ENCODE measurements around the gene LAT.

The LAT gene, protein sequence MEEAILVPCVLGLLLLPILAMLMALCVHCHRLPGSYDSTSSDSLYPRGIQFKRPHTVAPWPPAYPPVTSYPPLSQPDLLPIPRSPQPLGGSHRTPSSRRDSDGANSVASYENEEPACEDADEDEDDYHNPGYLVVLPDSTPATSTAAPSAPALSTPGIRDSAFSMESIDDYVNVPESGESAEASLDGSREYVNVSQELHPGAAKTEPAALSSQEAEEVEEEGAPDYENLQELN
- long read RNA-seq, partial matches to known transcripts, result 0 of 2 reads
- long read RNA-seq, other reads (novel, unspliced or antisense), result 0 of 2 reads

DNA sequence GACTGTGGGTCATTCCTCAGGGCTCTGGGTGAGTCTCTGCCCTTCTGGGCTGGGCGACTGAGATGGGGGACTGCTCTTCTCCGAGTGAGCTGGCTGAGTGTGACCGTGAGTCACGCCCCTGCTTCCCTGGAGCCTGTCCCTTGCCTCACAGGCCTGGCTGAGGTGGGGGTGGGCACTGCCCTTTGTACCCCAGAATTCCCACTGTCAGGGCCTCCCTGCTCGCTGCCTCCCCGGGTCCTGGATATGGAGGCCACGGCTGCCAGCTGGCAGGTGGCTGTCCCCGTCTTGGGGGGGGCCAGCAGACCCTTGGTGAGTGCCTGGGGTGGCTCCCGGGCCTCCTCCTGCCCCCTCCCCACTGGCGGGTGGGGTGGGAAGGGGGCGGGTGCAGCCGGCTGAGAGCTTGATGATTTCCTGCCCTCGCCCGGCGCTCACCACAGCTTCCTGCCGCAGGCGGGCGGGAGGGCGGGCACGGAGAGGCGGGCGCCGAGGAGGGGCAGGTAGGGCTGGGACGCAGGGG, at the start of gene LAT:
LAT (plus strand) TSS at position 434 of the 517 bp plus-strand sequence. CDS start 366 bp downstream, outside the sequence.
- H3K27me3 ChIP-seq (ENCODE audit: insufficient read depth, poor library complexity, severe bottlenecking), result no peaks in the 10 kb centered on the region
- peak within 1 kb of the TSS; percentile 28 for H3K27ac ChIP-seq (replicated peaks)
- no peak within 1 kb of the TSS; the same call in 1 of the 2 replicates for H3K4me3 ChIP-seq (replicated peaks; ENCODE audit: insufficient read depth, low read length)
- peak in 1 of 2 experiments; percentile 68 for DNase-seq (ENCODE audit: low read depth in 1 of 2, low spot score in 1 of 2)
- TF ChIP-seq, protein P1, sequence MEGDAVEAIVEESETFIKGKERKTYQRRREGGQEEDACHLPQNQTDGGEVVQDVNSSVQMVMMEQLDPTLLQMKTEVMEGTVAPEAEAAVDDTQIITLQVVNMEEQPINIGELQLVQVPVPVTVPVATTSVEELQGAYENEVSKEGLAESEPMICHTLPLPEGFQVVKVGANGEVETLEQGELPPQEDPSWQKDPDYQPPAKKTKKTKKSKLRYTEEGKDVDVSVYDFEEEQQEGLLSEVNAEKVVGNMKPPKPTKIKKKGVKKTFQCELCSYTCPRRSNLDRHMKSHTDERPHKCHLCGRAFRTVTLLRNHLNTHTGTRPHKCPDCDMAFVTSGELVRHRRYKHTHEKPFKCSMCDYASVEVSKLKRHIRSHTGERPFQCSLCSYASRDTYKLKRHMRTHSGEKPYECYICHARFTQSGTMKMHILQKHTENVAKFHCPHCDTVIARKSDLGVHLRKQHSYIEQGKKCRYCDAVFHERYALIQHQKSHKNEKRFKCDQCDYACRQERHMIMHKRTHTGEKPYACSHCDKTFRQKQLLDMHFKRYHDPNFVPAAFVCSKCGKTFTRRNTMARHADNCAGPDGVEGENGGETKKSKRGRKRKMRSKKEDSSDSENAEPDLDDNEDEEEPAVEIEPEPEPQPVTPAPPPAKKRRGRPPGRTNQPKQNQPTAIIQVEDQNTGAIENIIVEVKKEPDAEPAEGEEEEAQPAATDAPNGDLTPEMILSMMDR (IDR thresholded peaks at IDR 0.05; ENCODE audit: insufficient read depth, low read length), result no peak
- 0 out of 2 replicates have a peak, but pooled peaks have one; percentile 20 for TF ChIP-seq POLR2AphosphoS5 (IDR thresholded peaks at IDR 0.05; ENCODE audit: low read depth)
- TF ChIP-seq SPI1 (IDR thresholded peaks at IDR 0.05; ENCODE audit: borderline replicate concordance, low read depth), result no peak
- TF ChIP-seq, protein P2, sequence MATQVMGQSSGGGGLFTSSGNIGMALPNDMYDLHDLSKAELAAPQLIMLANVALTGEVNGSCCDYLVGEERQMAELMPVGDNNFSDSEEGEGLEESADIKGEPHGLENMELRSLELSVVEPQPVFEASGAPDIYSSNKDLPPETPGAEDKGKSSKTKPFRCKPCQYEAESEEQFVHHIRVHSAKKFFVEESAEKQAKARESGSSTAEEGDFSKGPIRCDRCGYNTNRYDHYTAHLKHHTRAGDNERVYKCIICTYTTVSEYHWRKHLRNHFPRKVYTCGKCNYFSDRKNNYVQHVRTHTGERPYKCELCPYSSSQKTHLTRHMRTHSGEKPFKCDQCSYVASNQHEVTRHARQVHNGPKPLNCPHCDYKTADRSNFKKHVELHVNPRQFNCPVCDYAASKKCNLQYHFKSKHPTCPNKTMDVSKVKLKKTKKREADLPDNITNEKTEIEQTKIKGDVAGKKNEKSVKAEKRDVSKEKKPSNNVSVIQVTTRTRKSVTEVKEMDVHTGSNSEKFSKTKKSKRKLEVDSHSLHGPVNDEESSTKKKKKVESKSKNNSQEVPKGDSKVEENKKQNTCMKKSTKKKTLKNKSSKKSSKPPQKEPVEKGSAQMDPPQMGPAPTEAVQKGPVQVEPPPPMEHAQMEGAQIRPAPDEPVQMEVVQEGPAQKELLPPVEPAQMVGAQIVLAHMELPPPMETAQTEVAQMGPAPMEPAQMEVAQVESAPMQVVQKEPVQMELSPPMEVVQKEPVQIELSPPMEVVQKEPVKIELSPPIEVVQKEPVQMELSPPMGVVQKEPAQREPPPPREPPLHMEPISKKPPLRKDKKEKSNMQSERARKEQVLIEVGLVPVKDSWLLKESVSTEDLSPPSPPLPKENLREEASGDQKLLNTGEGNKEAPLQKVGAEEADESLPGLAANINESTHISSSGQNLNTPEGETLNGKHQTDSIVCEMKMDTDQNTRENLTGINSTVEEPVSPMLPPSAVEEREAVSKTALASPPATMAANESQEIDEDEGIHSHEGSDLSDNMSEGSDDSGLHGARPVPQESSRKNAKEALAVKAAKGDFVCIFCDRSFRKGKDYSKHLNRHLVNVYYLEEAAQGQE (IDR thresholded peaks at IDR 0.05; ENCODE audit: insufficient replicate concordance, low read depth), result no peak

DNA sequence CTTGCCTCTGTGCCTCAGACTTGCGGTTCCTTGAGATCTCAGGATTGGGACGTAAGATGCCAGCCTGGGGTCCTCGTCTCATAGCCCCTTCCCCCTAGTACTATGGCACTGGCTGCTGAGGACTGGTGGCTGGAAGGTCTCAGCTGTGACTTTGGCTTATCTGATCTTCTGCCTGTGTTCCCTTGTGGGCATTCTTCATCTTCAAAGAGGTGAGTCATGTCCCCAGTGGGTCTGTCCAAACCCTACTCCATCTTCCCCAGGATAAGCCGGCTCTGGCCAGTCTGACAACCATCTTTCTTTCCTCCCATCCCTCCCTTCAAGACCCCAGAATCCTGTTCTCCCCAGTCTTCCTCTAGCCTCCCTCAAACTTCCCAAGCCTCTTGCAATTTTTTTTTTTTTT, 49.5 kb upstream of the LAT start:
- Histone ChIP-seq H3K27ac (replicated peaks) (no peak overlapping the region), H3K4me3 (replicated peaks; ENCODE audit: insufficient read depth, low read length) (no peak overlapping the region), H3K27me3 (ENCODE audit: insufficient read depth, poor library complexity, severe bottlenecking) (no peaks in the 10 kb centered on the region)
- no peak for TF ChIP-seq SPI1 (IDR thresholded peaks at IDR 0.05; ENCODE audit: borderline replicate concordance, low read depth)
- TF ChIP-seq, protein P2 (IDR thresholded peaks at IDR 0.05; ENCODE audit: insufficient replicate concordance, low read depth), result no peak
- DNase-seq (ENCODE audit: low read depth in 1 of 2, low spot score in 1 of 2), result no peak

DNA sequence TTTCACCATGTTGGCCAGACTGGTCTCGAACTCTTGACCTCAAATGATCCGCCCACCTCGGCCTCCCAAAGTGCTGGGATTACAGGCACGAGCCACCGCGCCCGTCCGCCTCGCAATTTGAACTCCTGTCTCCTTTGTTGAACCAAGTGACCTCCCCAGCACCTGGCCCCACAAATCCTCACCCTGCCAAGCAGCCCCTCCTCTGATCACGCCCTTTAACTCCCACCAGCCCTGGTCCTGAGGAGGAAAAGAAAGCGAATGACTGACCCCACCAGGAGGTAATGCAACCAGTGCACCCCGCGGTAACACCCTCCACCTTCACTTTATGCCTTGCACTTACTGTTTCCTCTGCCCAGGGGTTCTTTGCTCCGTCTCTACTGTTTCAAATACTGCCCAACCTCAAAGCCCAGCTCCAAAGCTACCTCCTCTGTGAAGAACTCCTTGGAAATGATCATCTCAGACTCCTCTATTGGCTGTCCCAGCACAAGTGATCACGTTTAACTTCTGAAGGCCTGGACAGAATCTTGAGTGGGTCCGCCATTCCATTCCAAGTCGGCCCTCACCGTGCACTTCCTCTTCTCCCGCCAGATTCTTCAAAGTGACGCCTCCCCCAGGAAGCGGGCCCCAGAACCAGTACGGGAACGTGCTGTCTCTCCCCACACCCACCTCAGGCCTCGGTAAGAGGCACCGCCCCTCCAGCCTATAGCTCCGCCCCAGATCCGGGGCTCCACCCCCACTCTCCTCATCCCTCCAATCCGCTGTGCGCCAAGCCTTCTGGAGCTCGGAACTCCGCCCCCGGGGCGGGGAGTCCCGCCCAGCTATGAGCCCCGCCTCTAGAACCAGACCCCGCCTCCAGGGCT, 48.7 kb upstream of the LAT start:
- Histone ChIP-seq H3K27me3 (ENCODE audit: insufficient read depth, poor library complexity, severe bottlenecking) (no peaks in the 10 kb centered on the region), H3K4me3 (replicated peaks; ENCODE audit: insufficient read depth, low read length) (peak overlapping the region; percentile 5), H3K27ac (replicated peaks) (peak overlapping the region; percentile 30; the same call in 1 of the 2 replicates)
- DNase-seq (ENCODE audit: low read depth in 1 of 2, low spot score in 1 of 2), result peak; percentile 84 to 85
- no peak for TF ChIP-seq GABPA (IDR thresholded peaks at IDR 0.05; ENCODE audit: low read depth)
- peak; percentile 41; the same call in 1 of the 2 replicates for TF ChIP-seq POLR2AphosphoS5 (IDR thresholded peaks at IDR 0.05; ENCODE audit: low read depth)
- TF ChIP-seq, protein P1 (IDR thresholded peaks at IDR 0.05; ENCODE audit: insufficient read depth, low read length), result no peak
- TF ChIP-seq, protein P2 (IDR thresholded peaks at IDR 0.05; ENCODE audit: insufficient replicate concordance, low read depth), result no peak
- peak; percentile 74; the same call in 1 of the 2 replicates for TF ChIP-seq SPI1 (IDR thresholded peaks at IDR 0.05; ENCODE audit: borderline replicate concordance, low read depth)

Data from HL-60 (cell line).